A549 (cell line): Measurements from ENCODE around the gene MED23. TPM values are rescaled to one million over a fixed set of nuclear protein-coding genes. Genes with fewer than 3 reads are reported as not detected.

Source experiments
- ATAC-seq, 2 experiments: fragments of 200-7000 bp in 1 of 2; fragments of >200 bp in 1 of 2; cut with Nextera tagmentation in 1 of 2; cut with Tn5 transposase in 1 of 2; 3 replicates each; pipeline versions ENCODE4 v1.8.0 to v1.9.1; 2018 to 2020; ENCODE audit warnings: mild to moderate bottlenecking in 1 of 2, moderate library complexity in 1 of 2
- CTCF ChIA-PET: fragments of 300-600 bp; sonication (Branson Sonifier 250); formaldehyde crosslinking; extraction: SDS; loops from one replicate; lab custom pipeline; 2021; ENCODE audit warnings: antibody characterized with exemption, inconsistent platforms; lab: Yijun Ruan, JAX
- POLR2A ChIA-PET: fragments of 350-600 bp; formaldehyde crosslinking; extraction: SDS; loops from one replicate; lab custom pipeline; 2021; ENCODE audit warnings: antibody characterized with exemption, inconsistent platforms; lab: Yijun Ruan, JAX
- DNase-seq, 2 experiments: peaks; one replicate each; pipeline versions ENCODE4 v3.0.0 to v3.0.0-alpha.2; 2011 to 2016; ENCODE audit warnings: low read depth in 1 of 2, low spot score in 1 of 2
- FAIRE-seq: peaks from 2 replicates; lab custom pipeline; 2011; peaks lifted over from hg19 to GRCh38; lab: Jason Lieb, UNC
- H3K27ac ChIP-seq, 2 experiments: fragments of >200 bp; sonication (Bioruptor Twin); formaldehyde crosslinking; 3 replicates each; pipeline ENCODE4 v1.5.1; 2016 to 2017
- H3K4me1 ChIP-seq: fragments of >200 bp; sonication (Bioruptor Twin); formaldehyde crosslinking; 3 replicates; pipeline ENCODE4 v1.6.1; 2016
- H3K4me2 ChIP-seq: fragments of >200 bp; sonication (Bioruptor Twin); formaldehyde crosslinking; 3 replicates; pipeline ENCODE4 v1.6.1; 2016
- H3K4me3 ChIP-seq: fragments of >200 bp; sonication (Bioruptor Twin); formaldehyde crosslinking; 3 replicates; pipeline ENCODE4 v1.5.1; 2016
- H3K9me3 ChIP-seq: fragments of >200 bp; sonication (Bioruptor Twin); formaldehyde crosslinking; 3 replicates; pipeline ENCODE4 v1.6.1; 2016
- CEBPB ChIP-seq, 2 experiments: fragments of >200 bp in 1 of 2; sonication (Bioruptor Twin) in 1 of 2; formaldehyde crosslinking in 1 of 2; IDR thresholded peaks; 2 replicates each; pipeline ENCODE4 v1.6.1; 2012 to 2016
- CHD2 ChIP-seq: fragments of 150-350 bp; IDR thresholded peaks from 2 replicates; pipeline ENCODE4 v1.6.1; 2014; ENCODE audit warnings: low read length; ENCODE audit not compliant: partially characterized antibody
- CHD4 ChIP-seq: fragments of 200-600 bp; sonication (generic); IDR thresholded peaks from 2 replicates; pipeline ENCODE4 v1.6.1; 2016; ENCODE audit warnings: antibody characterized with exemption, mild to moderate bottlenecking, borderline replicate concordance
- ESRRA ChIP-seq: fragments of 150-350 bp; IDR thresholded peaks from 2 replicates; pipeline ENCODE4 v1.6.1; 2014; ENCODE audit warnings: mild to moderate bottlenecking, low read length, borderline replicate concordance
- FOSL2 ChIP-seq, 2 experiments: fragments of 450-650 bp in 1 of 2; fragments of >200 bp in 1 of 2; sonication (Bioruptor Twin) in 1 of 2; formaldehyde crosslinking; IDR thresholded peaks; 2 replicates each; pipeline versions ENCODE4 v1.5.0 to v1.6.1; 2016 to 2020; ENCODE audit warnings: mild to moderate bottlenecking in 1 of 2, moderate library complexity in 1 of 2
- HDAC2 ChIP-seq: fragments of 200-600 bp; sonication (generic); IDR thresholded peaks from 2 replicates; pipeline ENCODE4 v1.6.1; 2016
- HEYL ChIP-seq: fragments of 250-450 bp; sonication (Bioruptor Pico); IDR thresholded peaks from 2 replicates; pipeline ENCODE4 v1.8.0; 2021; ENCODE audit warnings: mild to moderate bottlenecking, moderate library complexity
- HOXA7 ChIP-seq: fragments of 250-450 bp; sonication (Bioruptor Pico); IDR thresholded peaks from 2 replicates; pipeline ENCODE4 v1.5.0; 2020; ENCODE audit warnings: mild to moderate bottlenecking, moderate library complexity
- JUN ChIP-seq, 2 experiments: fragments of >200 bp; sonication (Bioruptor Twin); formaldehyde crosslinking; IDR thresholded peaks; 2 replicates in 1 of 2; 3 replicates in 1 of 2; pipeline ENCODE4 v1.6.1; 2016 to 2017
- KDM1A ChIP-seq: fragments of 200-600 bp; sonication (generic); IDR thresholded peaks from 2 replicates; pipeline ENCODE4 v1.6.1; 2016; ENCODE audit warnings: low read depth, mild to moderate bottlenecking
- MAFK ChIP-seq: fragments of 450-650 bp; IDR thresholded peaks from 2 replicates; pipeline ENCODE4 v1.6.1; 2014; ENCODE audit not compliant: partially characterized antibody
- MYC ChIP-seq: IDR thresholded peaks from 2 replicates; pipeline ENCODE4 v1.6.1; 2012; ENCODE audit warnings: mild to moderate bottlenecking, inconsistent platforms, low read length, improper control_type of control experiment, borderline replicate concordance
- NFE2L2 ChIP-seq: fragments of 150-350 bp; conservative IDR thresholded peaks from 2 replicates; pipeline ENCODE4 v1.6.1; 2014; ENCODE audit warnings: low read length
- NPAS2 ChIP-seq: fragments of 250-450 bp; sonication (Bioruptor Pico); IDR thresholded peaks from 2 replicates; pipeline ENCODE4 v1.8.0; 2022; ENCODE audit warnings: mild to moderate bottlenecking, moderate library complexity, borderline replicate concordance
- NR3C1 ChIP-seq: fragments of >200 bp; sonication (Bioruptor Twin); formaldehyde crosslinking; IDR thresholded peaks from 3 replicates; pipeline ENCODE4 v1.6.1; 2017
- POLR2AphosphoS2 ChIP-seq: conservative IDR thresholded peaks from 2 replicates; pipeline ENCODE4 v1.6.1; 2012; ENCODE audit warnings: low read length, improper control_type of control experiment, inconsistent platforms
- RAD21 ChIP-seq, 2 experiments: fragments of >200 bp in 1 of 2; sonication (Bioruptor Twin) in 1 of 2; formaldehyde crosslinking in 1 of 2; IDR thresholded peaks in 1 of 2; conservative IDR thresholded peaks in 1 of 2; 2 replicates in 1 of 2; 3 replicates in 1 of 2; pipeline ENCODE4 v1.6.1; 2012 to 2018; ENCODE audit warnings: inconsistent platforms in 1 of 2
- RARB ChIP-seq: fragments of 250-450 bp; sonication (Bioruptor Pico); IDR thresholded peaks from 2 replicates; pipeline ENCODE4 v1.8.0; 2021; ENCODE audit warnings: mild to moderate bottlenecking, moderate library complexity
- RFX5 ChIP-seq: fragments of 450-650 bp; IDR thresholded peaks from 2 replicates; pipeline ENCODE4 v1.7.1; 2014; ENCODE audit warnings: antibody characterized with exemption, mild to moderate bottlenecking, moderate library complexity
- TFCP2L1 ChIP-seq: fragments of 250-450 bp; sonication (Bioruptor Pico); IDR thresholded peaks from 2 replicates; pipeline ENCODE4 v1.5.0; 2021; ENCODE audit warnings: mild to moderate bottlenecking
- ZNF302 ChIP-seq: fragments of 250-450 bp; sonication (Bioruptor Pico); IDR thresholded peaks from 2 replicates; pipeline ENCODE4 v1.9.0; 2021; ENCODE audit warnings: inconsistent platforms, mild to moderate bottlenecking, moderate library complexity
- WGBS: methylation state at CpG from one replicate; pipeline ENCODE4 v1.1.6; 2017; ENCODE audit errors: missing lambda C conversion rate; 5-methylcytosine and 5-hydroxymethylcytosine counted together
- polyA plus RNA-seq, 4 experiments: library from polyadenylated mRNA; depleted of rRNA in 3 of 4; stranded (reverse); fragments of >200 nt; fragmentation: RNase III in 1 of 4; extraction: RNeasy Plus Mini Kit Qiagen cat#74134 plus additional on column Dnase treatment in 1 of 4; gene quantifications; 2 replicates in 3 of 4; 3 replicates in 1 of 4; pipeline ENCODE4 v1.2.3, GENCODE V29; 2011 to 2017
- TF ChIP-seq, protein P1 (sequence below): fragments of 150-350 bp; IDR thresholded peaks from 2 replicates; pipeline ENCODE4 v1.6.1; 2014; ENCODE audit warnings: low read depth, mild to moderate bottlenecking, low read length
- TF ChIP-seq, protein P2 (sequence below): fragments of 250-450 bp; sonication (Bioruptor Pico); IDR thresholded peaks from 2 replicates; pipeline ENCODE4 v1.5.0; 2020; ENCODE audit warnings: low read depth, mild to moderate bottlenecking, moderate library complexity
- TF ChIP-seq, protein P3 (sequence below): fragments of 200-600 bp; sonication (generic); IDR thresholded peaks from 2 replicates; pipeline ENCODE4 v1.6.1; 2016; ENCODE audit warnings: antibody characterized with exemption, mild to moderate bottlenecking, moderate library complexity

MED23 gene
- polyA plus RNA-seq, 2 of the 4 experiments (the other 2 are of a cell fraction) = 7.6 to 23.1 TPM

DNA sequence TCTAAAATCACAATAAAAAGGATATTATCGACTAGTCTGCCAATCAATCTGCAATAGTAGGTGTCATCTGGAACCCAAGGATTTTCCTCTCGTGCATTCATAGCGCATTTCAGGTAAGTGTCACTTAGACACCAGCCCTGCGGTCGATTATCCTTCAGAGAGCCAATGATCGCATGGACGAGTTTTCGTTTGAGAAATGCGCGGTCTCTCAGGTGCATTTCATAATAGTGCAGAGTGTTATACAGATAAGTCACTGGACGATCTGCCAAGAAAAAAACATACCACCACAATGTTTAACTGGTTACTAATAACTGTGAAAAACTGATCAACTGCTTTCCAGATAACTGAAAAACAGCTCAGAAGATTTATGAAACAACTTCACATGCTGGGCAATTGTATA is 34.0 kb downstream of the MED23 start:
- ATAC-seq (no peak), FAIRE-seq (no peak)
- WGBS = 91% methylated on average over 11 of the region's 11 CpGs
- H3K4me2 ChIP-seq = no peak overlapping the region
- no peak for TF ChIP-seq ZNF302 (CRISPR knock-in tag)
- TF ChIP-seq POLR2AphosphoS2 = no peak
- no peak for TF ChIP-seq KDM1A
- no peak for TF ChIP-seq CHD4
- TF ChIP-seq HDAC2 = no peak
- no peak for TF ChIP-seq TFCP2L1 (CRISPR knock-in tag)
- no peak for TF ChIP-seq RAD21 (conservative IDR thresholded peaks at IDR 0.05 in 1 of 2, IDR thresholded peaks at IDR 0.05 in 1 of 2)
- TF ChIP-seq CHD2 = no peak
- TF ChIP-seq CEBPB (IDR thresholded peaks at IDR 0.05) = no peak
- TF ChIP-seq, protein P1, sequence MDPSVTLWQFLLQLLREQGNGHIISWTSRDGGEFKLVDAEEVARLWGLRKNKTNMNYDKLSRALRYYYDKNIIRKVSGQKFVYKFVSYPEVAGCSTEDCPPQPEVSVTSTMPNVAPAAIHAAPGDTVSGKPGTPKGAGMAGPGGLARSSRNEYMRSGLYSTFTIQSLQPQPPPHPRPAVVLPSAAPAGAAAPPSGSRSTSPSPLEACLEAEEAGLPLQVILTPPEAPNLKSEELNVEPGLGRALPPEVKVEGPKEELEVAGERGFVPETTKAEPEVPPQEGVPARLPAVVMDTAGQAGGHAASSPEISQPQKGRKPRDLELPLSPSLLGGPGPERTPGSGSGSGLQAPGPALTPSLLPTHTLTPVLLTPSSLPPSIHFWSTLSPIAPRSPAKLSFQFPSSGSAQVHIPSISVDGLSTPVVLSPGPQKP = no peak
- no peak for TF ChIP-seq RARB (CRISPR knock-in tag)
- no peak for TF ChIP-seq NPAS2 (CRISPR knock-in tag)
- TF ChIP-seq, protein P2, sequence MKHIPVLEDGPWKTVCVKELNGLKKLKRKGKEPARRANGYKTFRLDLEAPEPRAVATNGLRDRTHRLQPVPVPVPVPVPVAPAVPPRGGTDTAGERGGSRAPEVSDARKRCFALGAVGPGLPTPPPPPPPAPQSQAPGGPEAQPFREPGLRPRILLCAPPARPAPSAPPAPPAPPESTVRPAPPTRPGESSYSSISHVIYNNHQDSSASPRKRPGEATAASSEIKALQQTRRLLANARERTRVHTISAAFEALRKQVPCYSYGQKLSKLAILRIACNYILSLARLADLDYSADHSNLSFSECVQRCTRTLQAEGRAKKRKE = no peak
- no peak for TF ChIP-seq RFX5
- no peak for TF ChIP-seq NFE2L2
- TF ChIP-seq, all 56 proteins: peak for 0
- ChIA-PET CTCF (interaction anchor here (1.5 kb wide), 1 partner anchor 34 kb away, joined by 3 read pairs; the partner anchor contains the start of gene MED23), POLR2A (no interaction called here)
- DNase-seq = no peak
- Histone ChIP-seq H3K4me3 (no peak overlapping the region), H3K9me3 (no peaks in the 10 kb centered on the region), H3K27ac (no peak overlapping the region), H3K4me1 (no peaks in the 10 kb centered on the region)

DNA sequence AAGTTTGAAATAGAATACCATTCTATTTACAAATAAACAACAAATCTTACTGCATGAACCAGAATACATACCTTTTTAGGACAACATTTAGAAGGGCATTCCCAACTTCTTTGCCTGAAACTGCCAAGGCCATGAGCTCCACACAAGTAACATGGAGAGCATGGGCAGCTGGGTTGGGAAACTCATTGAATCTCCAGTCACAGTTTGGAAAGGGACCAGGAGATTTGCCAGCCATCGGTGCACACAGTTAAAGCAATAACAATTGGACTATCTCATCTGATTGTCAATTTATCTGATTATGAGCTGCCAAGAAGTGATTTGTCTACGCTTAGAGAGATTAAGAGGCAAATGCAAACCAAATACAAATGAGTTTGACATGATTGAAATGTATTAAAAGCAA is 35.1 kb downstream of the MED23 start:
- TF ChIP-seq RAD21 (conservative IDR thresholded peaks at IDR 0.05 in 1 of 2, IDR thresholded peaks at IDR 0.05 in 1 of 2) = no peak
- no peak for TF ChIP-seq KDM1A
- no peak for TF ChIP-seq FOSL2 (IDR thresholded peaks at IDR 0.05)
- no peak for TF ChIP-seq FOSL2 (CRISPR knock-in tag; IDR thresholded peaks at IDR 0.05)
- no peak for TF ChIP-seq CHD4
- TF ChIP-seq RFX5 = no peak
- no peak for TF ChIP-seq MAFK
- no peak for TF ChIP-seq JUN (IDR thresholded peaks at IDR 0.05)
- TF ChIP-seq NR3C1 = no peak
- TF ChIP-seq NPAS2 (CRISPR knock-in tag) = no peak
- no peak for TF ChIP-seq HEYL
- no peak for TF ChIP-seq MYC
- Histone ChIP-seq H3K9me3 (no peaks in the 10 kb centered on the region), H3K4me3 (no peak overlapping the region), H3K4me2 (no peak overlapping the region), H3K4me1 (no peaks in the 10 kb centered on the region), H3K27ac (no peak overlapping the region)
- CTCF ChIA-PET = no interaction called here
- 97% methylated on average over 2 of the region's 2 CpGs for WGBS
- ATAC-seq = no peak
- no peak for DNase-seq
- POLR2A ChIA-PET = no interaction called here
- no peak for FAIRE-seq

DNA sequence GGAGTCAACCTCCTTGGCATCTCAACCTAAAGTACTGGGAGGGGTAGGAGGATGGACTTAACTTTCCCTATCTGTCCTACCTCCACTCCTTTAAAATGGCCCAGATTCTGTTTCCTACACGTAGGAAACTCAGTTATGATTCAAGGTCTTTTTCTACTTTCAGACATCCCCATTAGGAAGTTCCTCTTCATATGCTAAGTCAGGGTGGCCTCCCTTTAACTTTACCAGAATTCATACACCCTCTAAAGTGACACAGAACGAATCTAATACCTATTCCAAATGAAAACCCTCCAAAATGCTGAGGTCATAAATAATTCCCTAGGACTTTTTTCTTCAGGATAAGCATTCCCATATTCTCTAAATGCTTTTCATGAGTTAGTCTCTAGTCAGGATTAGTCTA is 39.4 kb downstream of the MED23 start:
- TF ChIP-seq, protein P3, sequence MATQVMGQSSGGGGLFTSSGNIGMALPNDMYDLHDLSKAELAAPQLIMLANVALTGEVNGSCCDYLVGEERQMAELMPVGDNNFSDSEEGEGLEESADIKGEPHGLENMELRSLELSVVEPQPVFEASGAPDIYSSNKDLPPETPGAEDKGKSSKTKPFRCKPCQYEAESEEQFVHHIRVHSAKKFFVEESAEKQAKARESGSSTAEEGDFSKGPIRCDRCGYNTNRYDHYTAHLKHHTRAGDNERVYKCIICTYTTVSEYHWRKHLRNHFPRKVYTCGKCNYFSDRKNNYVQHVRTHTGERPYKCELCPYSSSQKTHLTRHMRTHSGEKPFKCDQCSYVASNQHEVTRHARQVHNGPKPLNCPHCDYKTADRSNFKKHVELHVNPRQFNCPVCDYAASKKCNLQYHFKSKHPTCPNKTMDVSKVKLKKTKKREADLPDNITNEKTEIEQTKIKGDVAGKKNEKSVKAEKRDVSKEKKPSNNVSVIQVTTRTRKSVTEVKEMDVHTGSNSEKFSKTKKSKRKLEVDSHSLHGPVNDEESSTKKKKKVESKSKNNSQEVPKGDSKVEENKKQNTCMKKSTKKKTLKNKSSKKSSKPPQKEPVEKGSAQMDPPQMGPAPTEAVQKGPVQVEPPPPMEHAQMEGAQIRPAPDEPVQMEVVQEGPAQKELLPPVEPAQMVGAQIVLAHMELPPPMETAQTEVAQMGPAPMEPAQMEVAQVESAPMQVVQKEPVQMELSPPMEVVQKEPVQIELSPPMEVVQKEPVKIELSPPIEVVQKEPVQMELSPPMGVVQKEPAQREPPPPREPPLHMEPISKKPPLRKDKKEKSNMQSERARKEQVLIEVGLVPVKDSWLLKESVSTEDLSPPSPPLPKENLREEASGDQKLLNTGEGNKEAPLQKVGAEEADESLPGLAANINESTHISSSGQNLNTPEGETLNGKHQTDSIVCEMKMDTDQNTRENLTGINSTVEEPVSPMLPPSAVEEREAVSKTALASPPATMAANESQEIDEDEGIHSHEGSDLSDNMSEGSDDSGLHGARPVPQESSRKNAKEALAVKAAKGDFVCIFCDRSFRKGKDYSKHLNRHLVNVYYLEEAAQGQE = no peak
- TF ChIP-seq HOXA7 = no peak
- TF ChIP-seq, protein P1 = no peak
- no peak for TF ChIP-seq ESRRA
- ATAC-seq = no peak
- Histone ChIP-seq H3K4me3 (no peak overlapping the region), H3K4me2 (no peak overlapping the region), H3K9me3 (no peaks in the 10 kb centered on the region), H3K27ac (no peak overlapping the region), H3K4me1 (no peaks in the 10 kb centered on the region)
- no peak for DNase-seq
- ChIA-PET CTCF (no interaction called here), POLR2A (no interaction called here)
- no peak for FAIRE-seq
- WGBS = 93% methylated on average over 2 of the region's 2 CpGs
